Measurements from ENCODE around the gene SFXN1. TPM values are rescaled to one million over a fixed set of nuclear protein-coding genes. Genes with fewer than 3 reads are reported as not detected.

SFXN1 gene
- 51.7 and 53.8 TPM in 2 replicates for polyA plus RNA-seq (2013)

DNA sequence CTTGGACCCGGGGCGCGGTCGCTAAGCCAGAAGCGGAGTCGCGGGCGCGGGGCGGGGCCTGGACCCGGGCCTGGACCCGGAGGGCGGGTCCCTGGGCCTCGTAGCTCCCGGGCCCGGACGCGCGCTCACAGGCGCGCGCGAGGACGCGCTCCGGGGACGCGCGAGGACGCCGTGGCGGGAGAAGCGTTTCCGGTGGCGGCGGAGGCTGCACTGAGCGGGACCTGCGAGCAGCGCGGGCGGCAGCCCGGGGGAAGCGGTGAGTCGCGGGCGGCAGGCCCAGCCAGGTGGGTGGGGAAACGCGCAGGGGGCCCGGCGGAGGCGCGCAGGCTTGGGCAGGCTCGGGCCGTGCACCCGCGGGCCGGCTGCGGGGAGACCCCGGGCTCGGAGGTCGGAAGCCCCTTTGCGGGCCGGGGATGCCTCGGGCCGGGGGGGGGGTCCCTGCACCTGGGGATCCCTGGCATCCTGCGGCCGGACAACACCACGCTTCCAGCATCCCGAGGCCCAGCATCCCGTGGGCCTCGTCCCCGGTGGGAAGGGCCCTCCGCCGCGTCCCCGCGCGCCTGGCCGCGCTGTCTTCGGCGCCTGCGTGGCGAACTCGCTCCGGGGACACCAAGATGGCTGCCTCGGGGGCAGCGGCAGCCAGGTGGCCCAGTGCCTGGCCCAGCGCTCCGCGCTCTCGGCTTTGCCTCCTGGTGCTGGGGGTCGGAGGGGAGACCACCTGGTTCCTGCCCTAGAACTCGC, at the start of gene SFXN1:
Gene SFXN1 (plus strand): TSS at position 177 of the 741 bp plus-strand sequence. CDS start 13,544 bp downstream, outside the sequence.
- H3K9ac ChIP-seq (ENCODE audit: low read length), result peak within 1 kb of the TSS; percentile 92
- peaks cover 4 to 5% of the 10 kb centered on the region in 2 experiments for H3K36me3 ChIP-seq (ENCODE audit: control insufficient read depth in 1 of 2, insufficient read depth in 2 of 2, low read length in 2 of 2)
- peak within 1 kb of the TSS; percentile 94 for H3K4me3 ChIP-seq (ENCODE audit: low read depth, low read length)
- peak within 1 kb of the TSS; percentile 77 for H2BK5ac ChIP-seq (ENCODE audit: low read depth, low read length, poor library complexity)
- peak within 1 kb of the TSS; percentile 99 for H2AFZ ChIP-seq (ENCODE audit: insufficient read depth, low read length, poor library complexity)
- H3K27ac ChIP-seq (ENCODE audit: low read depth, low read length), result peak within 1 kb of the TSS; percentile 33
- H3K4me2 ChIP-seq (ENCODE audit: low read length), result peak within 1 kb of the TSS; percentile 82
- no peaks in the 10 kb centered on the region for H3K27me3 ChIP-seq (ENCODE audit: insufficient read depth, low read length)
- peak within 1 kb of the TSS; percentile 97 for H4K91ac ChIP-seq (ENCODE audit: low read depth, low read length)
- peak within 1 kb of the TSS; percentile 99 for H3K4ac ChIP-seq (ENCODE audit: low read depth, low read length)
- WGBS (ENCODE audit: extremely low coverage, insufficient coverage, insufficient read length), result no CpG with 5 or more reads among the region's 94 CpGs
- peaks cover 10% of the 10 kb centered on the region for H3K79me1 ChIP-seq (ENCODE audit: low read length)
- DNase-seq, result peak; percentile 31 to 66
- H3K4me1 ChIP-seq (ENCODE audit: control insufficient read depth in 1 of 2, insufficient read depth in 2 of 2, low read length in 2 of 2), result peaks cover 6 to 8% of the 10 kb centered on the region in 2 experiments
- no peaks in the 10 kb centered on the region for H3K9me3 ChIP-seq (ENCODE audit: insufficient read depth, low read depth, low read length)
- H3K14ac ChIP-seq (ENCODE audit: low read length), result peak within 1 kb of the TSS; percentile 96
- H2AK5ac ChIP-seq (ENCODE audit: low read length), result peak within 1 kb of the TSS; percentile 90
- H4K8ac ChIP-seq (ENCODE audit: low read depth, low read length), result peak within 1 kb of the TSS; percentile 98
- H3K18ac ChIP-seq (ENCODE audit: low read length), result peak within 1 kb of the TSS; percentile 99
- H4K12ac ChIP-seq (ENCODE audit: low read depth, low read length), result peak within 1 kb of the TSS; percentile 96
- H2BK120ac ChIP-seq (ENCODE audit: insufficient read depth, low read length, poor library complexity), result peak within 1 kb of the TSS; percentile 90
- peaks cover 21% of the 10 kb centered on the region for H3K79me2 ChIP-seq (ENCODE audit: control insufficient read depth, insufficient read depth, low read length, poor library complexity)
- H2BK12ac ChIP-seq (ENCODE audit: low read length), result peak within 1 kb of the TSS; percentile 45
- no peak within 1 kb of the TSS for H3K23ac ChIP-seq (ENCODE audit: low read length)

DNA sequence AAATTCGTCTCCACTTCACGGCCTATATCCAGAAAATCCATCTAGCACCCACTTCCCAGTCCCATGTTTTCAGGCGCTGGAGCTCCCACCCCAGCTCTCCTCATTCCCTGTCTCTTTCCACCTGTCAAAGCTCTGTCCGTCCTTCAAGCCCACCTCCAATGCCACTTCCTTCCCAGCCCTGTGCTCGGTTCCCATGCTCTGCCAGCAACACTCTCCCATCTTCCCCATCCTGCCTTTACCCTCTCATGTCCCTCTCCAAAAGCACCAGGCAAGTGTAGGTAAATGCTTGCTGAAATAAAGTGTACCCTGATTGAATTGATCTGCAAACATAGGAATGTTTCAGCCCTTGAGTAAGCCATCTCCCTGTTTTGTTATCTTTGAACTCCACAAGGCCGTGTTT, 43.6 kb upstream of the SFXN1 start:
- Histone ChIP-seq H3K14ac (ENCODE audit: low read length) (no peak overlapping the region), H2BK12ac (ENCODE audit: low read length) (no peak overlapping the region), H3K18ac (ENCODE audit: low read length) (no peak overlapping the region), H4K8ac (ENCODE audit: low read depth, low read length) (no peak overlapping the region), H2AFZ (ENCODE audit: insufficient read depth, low read length, poor library complexity) (no peak overlapping the region), H3K23ac (ENCODE audit: low read length) (no peak overlapping the region), H3K9ac (ENCODE audit: low read length) (no peak overlapping the region), H3K27me3 (ENCODE audit: insufficient read depth, low read length) (no peaks in the 10 kb centered on the region), H4K12ac (ENCODE audit: low read depth, low read length) (no peak overlapping the region), H2BK120ac (ENCODE audit: insufficient read depth, low read length, poor library complexity) (no peak overlapping the region), H3K4me2 (ENCODE audit: low read length) (no peak overlapping the region), H3K27ac (ENCODE audit: low read depth, low read length) (no peak overlapping the region), H2BK5ac (ENCODE audit: low read depth, low read length, poor library complexity) (no peak overlapping the region), H3K4me3 (ENCODE audit: low read depth, low read length) (no peak overlapping the region), H3K36me3 (ENCODE audit: control insufficient read depth in 1 of 2, insufficient read depth in 2 of 2, low read length in 2 of 2) (no peaks in the 10 kb centered on the region), H3K79me1 (ENCODE audit: low read length) (no peaks in the 10 kb centered on the region), H2AK5ac (ENCODE audit: low read length) (no peak overlapping the region), H3K79me2 (ENCODE audit: control insufficient read depth, insufficient read depth, low read length, poor library complexity) (no peaks in the 10 kb centered on the region), H4K91ac (ENCODE audit: low read depth, low read length) (no peak overlapping the region), H3K4ac (ENCODE audit: low read depth, low read length) (no peak overlapping the region), H3K4me1 (ENCODE audit: control insufficient read depth in 1 of 2, insufficient read depth in 2 of 2, low read length in 2 of 2) (no peaks in the 10 kb centered on the region), H3K9me3 (ENCODE audit: insufficient read depth, low read depth, low read length) (no peaks in the 10 kb centered on the region)
- WGBS (ENCODE audit: extremely low coverage, insufficient coverage, insufficient read length), result no CpG with 5 or more reads among the region's 6 CpGs
- no peak for DNase-seq

GRCh38 chr5:175436359-175436758, 42.0 kb upstream of the SFXN1 start:
- Histone ChIP-seq H4K12ac (ENCODE audit: low read depth, low read length) (no peak overlapping the region), H2AFZ (ENCODE audit: insufficient read depth, low read length, poor library complexity) (peak overlapping the region; percentile 17), H3K14ac (ENCODE audit: low read length) (no peak overlapping the region), H3K4me1 (ENCODE audit: control insufficient read depth in 1 of 2, insufficient read depth in 2 of 2, low read length in 2 of 2) (no peaks in the 10 kb centered on the region), H3K27ac (ENCODE audit: low read depth, low read length) (no peak overlapping the region), H3K79me2 (ENCODE audit: control insufficient read depth, insufficient read depth, low read length, poor library complexity) (no peaks in the 10 kb centered on the region), H2BK120ac (ENCODE audit: insufficient read depth, low read length, poor library complexity) (no peak overlapping the region), H3K4me2 (ENCODE audit: low read length) (no peak overlapping the region), H3K79me1 (ENCODE audit: low read length) (no peaks in the 10 kb centered on the region), H2BK12ac (ENCODE audit: low read length) (no peak overlapping the region), H3K23ac (ENCODE audit: low read length) (no peak overlapping the region), H4K91ac (ENCODE audit: low read depth, low read length) (no peak overlapping the region), H3K36me3 (ENCODE audit: control insufficient read depth in 1 of 2, insufficient read depth in 2 of 2, low read length in 2 of 2) (no peaks in the 10 kb centered on the region), H3K9me3 (ENCODE audit: insufficient read depth, low read depth, low read length) (no peaks in the 10 kb centered on the region), H2AK5ac (ENCODE audit: low read length) (no peak overlapping the region), H2BK5ac (ENCODE audit: low read depth, low read length, poor library complexity) (no peak overlapping the region), H3K18ac (ENCODE audit: low read length) (no peak overlapping the region), H4K8ac (ENCODE audit: low read depth, low read length) (no peak overlapping the region), H3K9ac (ENCODE audit: low read length) (no peak overlapping the region), H3K4me3 (ENCODE audit: low read depth, low read length) (no peak overlapping the region), H3K27me3 (ENCODE audit: insufficient read depth, low read length) (no peaks in the 10 kb centered on the region), H3K4ac (ENCODE audit: low read depth, low read length) (no peak overlapping the region)
- no CpG with 5 or more reads among the region's 8 CpGs for WGBS (ENCODE audit: extremely low coverage, insufficient coverage, insufficient read length)
- DNase-seq, result no peak

- Histone ChIP-seq H3K36me3 (ENCODE audit: control insufficient read depth in 1 of 2, insufficient read depth in 2 of 2, low read length in 2 of 2) (no peaks in the 10 kb centered on the region), H3K4me2 (ENCODE audit: low read length) (no peak overlapping the region), H4K12ac (ENCODE audit: low read depth, low read length) (no peak overlapping the region)
Observed at GRCh38 chr5:175438234-175438857, 40.0 kb upstream of the SFXN1 start.

More at GRCh38 chr5:175438234-175438857, 40.0 kb upstream of the SFXN1 start:
- Histone ChIP-seq H3K4ac (ENCODE audit: low read depth, low read length) (no peak overlapping the region), H3K4me3 (ENCODE audit: low read depth, low read length) (no peak overlapping the region), H2BK5ac (ENCODE audit: low read depth, low read length, poor library complexity) (no peak overlapping the region), H4K91ac (ENCODE audit: low read depth, low read length) (no peak overlapping the region), H2AFZ (ENCODE audit: insufficient read depth, low read length, poor library complexity) (no peak overlapping the region), H3K18ac (ENCODE audit: low read length) (no peak overlapping the region), H3K79me2 (ENCODE audit: control insufficient read depth, insufficient read depth, low read length, poor library complexity) (no peaks in the 10 kb centered on the region), H3K27ac (ENCODE audit: low read depth, low read length) (no peak overlapping the region), H3K23ac (ENCODE audit: low read length) (no peak overlapping the region), H4K8ac (ENCODE audit: low read depth, low read length) (no peak overlapping the region), H2BK120ac (ENCODE audit: insufficient read depth, low read length, poor library complexity) (no peak overlapping the region), H2AK5ac (ENCODE audit: low read length) (no peak overlapping the region), H3K27me3 (ENCODE audit: insufficient read depth, low read length) (peaks cover 2% of the 10 kb centered on the region), H3K14ac (ENCODE audit: low read length) (no peak overlapping the region), H3K9ac (ENCODE audit: low read length) (no peak overlapping the region), H3K4me1 (ENCODE audit: control insufficient read depth in 1 of 2, insufficient read depth in 2 of 2, low read length in 2 of 2) (no peaks in the 10 kb centered on the region), H2BK12ac (ENCODE audit: low read length) (no peak overlapping the region), H3K79me1 (ENCODE audit: low read length) (no peaks in the 10 kb centered on the region), H3K9me3 (ENCODE audit: insufficient read depth, low read depth, low read length) (no peaks in the 10 kb centered on the region)
- no CpG with 5 or more reads among the region's 3 CpGs for WGBS (ENCODE audit: extremely low coverage, insufficient coverage, insufficient read length)
- peak; percentile 28 to 72 for DNase-seq
